PC-3 (cell line): ENCODE results near the gene SLC25A48.

ENCODE experiments used
- CTCF ChIP-seq: fragments of 300-600 bp; sonication (generic); conservative IDR thresholded peaks from 2 replicates; pipeline ENCODE4 v1.5.1; 2017; ENCODE audit warnings: antibody characterized with exemption, low read depth, mild to moderate bottlenecking, low read length
- EZH2 ChIP-seq: fragments of 300-600 bp; sonication (generic); IDR thresholded peaks from one replicate; pipeline ENCODE4 v1.6.1; 2017; ENCODE audit warnings: antibody characterized with exemption, mild to moderate bottlenecking, low read length; ENCODE audit not compliant: unreplicated experiment
- EZH2phosphoT487 ChIP-seq: fragments of 300-600 bp; sonication (generic); IDR thresholded peaks from 2 replicates; pipeline ENCODE4 v1.6.1; 2018; ENCODE audit warnings: mild to moderate bottlenecking, antibody characterized with exemption, low read length, borderline replicate concordance

GRCh38 chr5:135824541-135825041, 9.9 kb upstream of the SLC25A48 start:
- TF ChIP-seq CTCF (no peak), EZH2phosphoT487 (no peak), EZH2 (no peak)
